Keratinocyte (primary cell): Measurements from ENCODE around the gene SREK1IP1. TPM values are rescaled to one million over a fixed set of nuclear protein-coding genes. Genes with fewer than 3 reads are reported as not detected.
A peak's percentile ranks its signal among the peaks of the same experiment; 100 is the strongest.

Source experiments
- DNase-seq: peaks from one replicate; pipeline ENCODE4 v3.0.0-alpha.2; 2011; ENCODE audit warnings: low read depth, missing footprints, low spot score
- FAIRE-seq: peaks from 2 replicates; lab custom pipeline; 2011; peaks lifted over from hg19 to GRCh38; lab: Jason Lieb, UNC
- H2AFZ ChIP-seq: 2 replicates; pipeline ENCODE4 v1.6.0; 2012; ENCODE audit warnings: low read length, control low read depth, inconsistent platforms; ENCODE audit not compliant: control insufficient read depth
- H3K27ac ChIP-seq: 2 replicates; pipeline ENCODE4 v1.5.1; 2011; ENCODE audit warnings: low read length; ENCODE audit not compliant: control insufficient read depth, insufficient read depth
- H3K27me3 ChIP-seq: 3 replicates; pipeline ENCODE4 v1.6.0; 2011; ENCODE audit warnings: low read length; ENCODE audit not compliant: control insufficient read depth, insufficient read depth; ENCODE audit errors: extremely low read depth
- H3K36me3 ChIP-seq, 2 experiments: 2 replicates in 1 of 2; 3 replicates in 1 of 2; pipeline ENCODE4 v1.5.1; 2011; ENCODE audit warnings: low read length in 2 of 2, mild to moderate bottlenecking in 1 of 2; ENCODE audit not compliant: control insufficient read depth in 2 of 2, insufficient read depth in 2 of 2; ENCODE audit errors: extremely low read depth in 1 of 2
- H3K4me1 ChIP-seq: 3 replicates; pipeline ENCODE4 v1.5.1; 2011; ENCODE audit warnings: low read length; ENCODE audit not compliant: control insufficient read depth, insufficient read depth; ENCODE audit errors: extremely low read depth
- H3K4me2 ChIP-seq: 3 replicates; pipeline ENCODE4 v1.6.0; 2011; ENCODE audit warnings: low read depth, low read length; ENCODE audit not compliant: control insufficient read depth, insufficient read depth; ENCODE audit errors: extremely low read depth
- H3K4me3 ChIP-seq, 3 experiments: fragments of 200-600 bp in 1 of 3; sonication (generic) in 1 of 3; 2 replicates in 2 of 3; 3 replicates in 1 of 3; pipeline ENCODE4 v1.5.1; 2011 to 2016; ENCODE audit warnings: low read length in 3 of 3, mild to moderate bottlenecking in 3 of 3, control low read depth in 2 of 3, inconsistent platforms in 1 of 3, low read depth in 1 of 3, mixed read lengths in 1 of 3, mixed run types in 1 of 3, moderate library complexity in 1 of 3; ENCODE audit not compliant: control insufficient read depth in 2 of 3, insufficient read depth in 2 of 3; ENCODE audit errors: extremely low read depth in 1 of 3
- H3K79me2 ChIP-seq: 2 replicates; pipeline ENCODE4 v1.6.0; 2012; ENCODE audit warnings: low read length; ENCODE audit not compliant: control insufficient read depth, insufficient read depth
- H3K9ac ChIP-seq: 3 replicates; pipeline ENCODE4 v1.6.0; 2011; ENCODE audit warnings: low read length; ENCODE audit not compliant: control insufficient read depth, insufficient read depth; ENCODE audit errors: extremely low read depth
- H3K9me1 ChIP-seq: 3 replicates; pipeline ENCODE4 v1.6.0; 2011; ENCODE audit warnings: low read length; ENCODE audit not compliant: control insufficient read depth, insufficient read depth; ENCODE audit errors: extremely low read depth
- H3K9me3 ChIP-seq: 2 replicates; pipeline ENCODE4 v1.5.1; 2012; ENCODE audit warnings: low read depth, low read length; ENCODE audit not compliant: control insufficient read depth
- H4K20me1 ChIP-seq: 3 replicates; pipeline ENCODE4 v1.6.0; 2011; ENCODE audit warnings: low read length; ENCODE audit not compliant: control insufficient read depth, insufficient read depth; ENCODE audit errors: extremely low read depth
- EZH2 ChIP-seq: IDR thresholded peaks from one replicate; pipeline ENCODE4 v1.6.1; 2012; ENCODE audit warnings: inconsistent platforms, mild to moderate bottlenecking, low read length, moderate library complexity
- dilution Hi-C: fragments of 300-500 bp; cut with MboI; formaldehyde crosslinking; loops from one replicate; pipeline ENCODE4 v1.7.0; 2020; ENCODE audit warnings: low sequenced_read_pairs; ENCODE audit not compliant: extremely low pct_ligation_motif_present
- polyA plus RNA-seq, 5 experiments: library from polyadenylated mRNA; depleted of rRNA in 3 of 5; stranded (reverse) in 3 of 5; stranded (forward) in 1 of 5; unstranded in 1 of 5; fragments of >200 nt; gene quantifications; 1 replicate in 1 of 5; 2 replicates in 3 of 5; 3 replicates in 1 of 5; pipeline versions ENCODE4 v1.2.1 to v1.2.3, GENCODE V29; 2011 to 2012; ENCODE audit warnings: missing spikeins in 2 of 5, low read depth in 1 of 5, low replicate concordance in 1 of 5
- TF ChIP-seq, protein P1 (sequence below), 3 experiments: IDR thresholded peaks in 1 of 3; conservative IDR thresholded peaks in 1 of 3; optimal IDR thresholded peaks in 1 of 3; 2 replicates in 2 of 3; 3 replicates in 1 of 3; pipeline versions ENCODE3 to v1.5.1; 2011; ENCODE audit warnings: low read length in 3 of 3, mild to moderate bottlenecking in 3 of 3, moderate library complexity in 2 of 3, control low read depth in 1 of 3, inconsistent platforms in 1 of 3; ENCODE audit not compliant: insufficient read depth in 2 of 3; ENCODE audit errors: extremely low read depth in 1 of 3

The SREK1IP1 gene
- polyA plus RNA-seq, 1 donor (not counting 4 experiments of a cell fraction or from before 2014, with no cell fraction given): 10.8 TPM

- H3K27me3 ChIP-seq: no peaks in the 10 kb centered on the region
- FAIRE-seq (no peak), DNase-seq (no peak)
- no peaks in the 10 kb centered on the region for H3K9me3 ChIP-seq
- H3K79me2 ChIP-seq: peaks cover 7% of the 10 kb centered on the region
- dilution Hi-C loops: no loop called here
- peaks cover 5% of the 10 kb centered on the region for H4K20me1 ChIP-seq
- H3K4me3 ChIP-seq: no peak overlapping the region
- H3K4me1 ChIP-seq: peaks cover 3% of the 10 kb centered on the region
- peaks cover 0 to 3% of the 10 kb centered on the region in 2 experiments for H3K36me3 ChIP-seq
- no peak for TF ChIP-seq EZH2
- TF ChIP-seq, protein P1, sequence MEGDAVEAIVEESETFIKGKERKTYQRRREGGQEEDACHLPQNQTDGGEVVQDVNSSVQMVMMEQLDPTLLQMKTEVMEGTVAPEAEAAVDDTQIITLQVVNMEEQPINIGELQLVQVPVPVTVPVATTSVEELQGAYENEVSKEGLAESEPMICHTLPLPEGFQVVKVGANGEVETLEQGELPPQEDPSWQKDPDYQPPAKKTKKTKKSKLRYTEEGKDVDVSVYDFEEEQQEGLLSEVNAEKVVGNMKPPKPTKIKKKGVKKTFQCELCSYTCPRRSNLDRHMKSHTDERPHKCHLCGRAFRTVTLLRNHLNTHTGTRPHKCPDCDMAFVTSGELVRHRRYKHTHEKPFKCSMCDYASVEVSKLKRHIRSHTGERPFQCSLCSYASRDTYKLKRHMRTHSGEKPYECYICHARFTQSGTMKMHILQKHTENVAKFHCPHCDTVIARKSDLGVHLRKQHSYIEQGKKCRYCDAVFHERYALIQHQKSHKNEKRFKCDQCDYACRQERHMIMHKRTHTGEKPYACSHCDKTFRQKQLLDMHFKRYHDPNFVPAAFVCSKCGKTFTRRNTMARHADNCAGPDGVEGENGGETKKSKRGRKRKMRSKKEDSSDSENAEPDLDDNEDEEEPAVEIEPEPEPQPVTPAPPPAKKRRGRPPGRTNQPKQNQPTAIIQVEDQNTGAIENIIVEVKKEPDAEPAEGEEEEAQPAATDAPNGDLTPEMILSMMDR (optimal IDR thresholded peaks at IDR 0.05 in 1 of 3, IDR thresholded peaks at IDR 0.05 in 1 of 3, conservative IDR thresholded peaks at IDR 0.05 in 1 of 3; ENCODE audit: extremely low read depth in 1 of 3, insufficient read depth in 2 of 3, low read length in 3 of 3): peak; percentile 57 to 74 (median 62)
- no peaks in the 10 kb centered on the region for H3K9me1 ChIP-seq
- H3K27ac ChIP-seq: no peak overlapping the region
- no peak overlapping the region for H3K9ac ChIP-seq
- no peak overlapping the region for H2AFZ ChIP-seq
- H3K4me2 ChIP-seq: no peak overlapping the region
Observed at GRCh38 chr5:64784451-64785025, 16.0 kb upstream of the SREK1IP1 start.

- no peaks in the 10 kb centered on the region for H4K20me1 ChIP-seq
- DNase-seq (no peak), FAIRE-seq (no peak)
- no peak overlapping the region for H3K9ac ChIP-seq
- no peaks in the 10 kb centered on the region for H3K9me1 ChIP-seq
- TF ChIP-seq, protein P1 (optimal IDR thresholded peaks at IDR 0.05 in 1 of 3, IDR thresholded peaks at IDR 0.05 in 1 of 3, conservative IDR thresholded peaks at IDR 0.05 in 1 of 3; ENCODE audit: extremely low read depth in 1 of 3, insufficient read depth in 2 of 3, low read length in 3 of 3): no peak
- no peak for TF ChIP-seq EZH2
- H3K36me3 ChIP-seq: no peaks in the 10 kb centered on the region
- no peak overlapping the region for H3K27ac ChIP-seq
- no peak overlapping the region for H3K4me3 ChIP-seq
- dilution Hi-C loops: no loop called here
- H3K27me3 ChIP-seq: no peaks in the 10 kb centered on the region
- no peak overlapping the region for H3K4me2 ChIP-seq
- no peaks in the 10 kb centered on the region for H3K9me3 ChIP-seq
- H2AFZ ChIP-seq: no peak overlapping the region
- peaks cover 29% of the 10 kb centered on the region for H3K79me2 ChIP-seq
- peaks cover 11% of the 10 kb centered on the region for H3K4me1 ChIP-seq
Observed at GRCh38 chr5:64775291-64775690, 6.8 kb upstream of the SREK1IP1 start.
